ENCODE results near the gene SYNDIG1. TPM values are rescaled to one million over a fixed set of nuclear protein-coding genes. Genes with fewer than 3 reads are reported as not detected.

Gene SYNDIG1
- total RNA-seq, 6 experiments from 2014 or later: 0.14 to 0.31 TPM; not detected in 4

GRCh38 chr20:24449026-24449720 lies 20.3 kb upstream of the SYNDIG1 start:
- Mint-ChIP-seq H3K27me3 (ENCODE audit: insufficient read depth) (peaks cover 44% of the 10 kb centered on the region), H3K27ac (no peak overlapping the region), H3K4me3 (no peak overlapping the region), H3K4me1 (ENCODE audit: low read depth) (no peaks in the 10 kb centered on the region), H3K36me3 (ENCODE audit: low read depth) (no peaks in the 10 kb centered on the region), H3K9me3 (no peaks in the 10 kb centered on the region)
- DNase-seq: no peak
- TF ChIP-seq, protein P1, sequence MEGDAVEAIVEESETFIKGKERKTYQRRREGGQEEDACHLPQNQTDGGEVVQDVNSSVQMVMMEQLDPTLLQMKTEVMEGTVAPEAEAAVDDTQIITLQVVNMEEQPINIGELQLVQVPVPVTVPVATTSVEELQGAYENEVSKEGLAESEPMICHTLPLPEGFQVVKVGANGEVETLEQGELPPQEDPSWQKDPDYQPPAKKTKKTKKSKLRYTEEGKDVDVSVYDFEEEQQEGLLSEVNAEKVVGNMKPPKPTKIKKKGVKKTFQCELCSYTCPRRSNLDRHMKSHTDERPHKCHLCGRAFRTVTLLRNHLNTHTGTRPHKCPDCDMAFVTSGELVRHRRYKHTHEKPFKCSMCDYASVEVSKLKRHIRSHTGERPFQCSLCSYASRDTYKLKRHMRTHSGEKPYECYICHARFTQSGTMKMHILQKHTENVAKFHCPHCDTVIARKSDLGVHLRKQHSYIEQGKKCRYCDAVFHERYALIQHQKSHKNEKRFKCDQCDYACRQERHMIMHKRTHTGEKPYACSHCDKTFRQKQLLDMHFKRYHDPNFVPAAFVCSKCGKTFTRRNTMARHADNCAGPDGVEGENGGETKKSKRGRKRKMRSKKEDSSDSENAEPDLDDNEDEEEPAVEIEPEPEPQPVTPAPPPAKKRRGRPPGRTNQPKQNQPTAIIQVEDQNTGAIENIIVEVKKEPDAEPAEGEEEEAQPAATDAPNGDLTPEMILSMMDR (IDR thresholded peaks at IDR 0.05): no peak

GRCh38 chr20:24450177-24450576 lies 19.3 kb upstream of the SYNDIG1 start:
- Mint-ChIP-seq H3K27ac (no peak overlapping the region), H3K4me1 (ENCODE audit: low read depth) (no peaks in the 10 kb centered on the region), H3K36me3 (ENCODE audit: low read depth) (no peaks in the 10 kb centered on the region), H3K9me3 (no peaks in the 10 kb centered on the region), H3K27me3 (ENCODE audit: insufficient read depth) (peaks cover 36% of the 10 kb centered on the region), H3K4me3 (no peak overlapping the region)
- TF ChIP-seq, protein P1 (IDR thresholded peaks at IDR 0.05): no peak
- DNase-seq: no peak

DNA sequence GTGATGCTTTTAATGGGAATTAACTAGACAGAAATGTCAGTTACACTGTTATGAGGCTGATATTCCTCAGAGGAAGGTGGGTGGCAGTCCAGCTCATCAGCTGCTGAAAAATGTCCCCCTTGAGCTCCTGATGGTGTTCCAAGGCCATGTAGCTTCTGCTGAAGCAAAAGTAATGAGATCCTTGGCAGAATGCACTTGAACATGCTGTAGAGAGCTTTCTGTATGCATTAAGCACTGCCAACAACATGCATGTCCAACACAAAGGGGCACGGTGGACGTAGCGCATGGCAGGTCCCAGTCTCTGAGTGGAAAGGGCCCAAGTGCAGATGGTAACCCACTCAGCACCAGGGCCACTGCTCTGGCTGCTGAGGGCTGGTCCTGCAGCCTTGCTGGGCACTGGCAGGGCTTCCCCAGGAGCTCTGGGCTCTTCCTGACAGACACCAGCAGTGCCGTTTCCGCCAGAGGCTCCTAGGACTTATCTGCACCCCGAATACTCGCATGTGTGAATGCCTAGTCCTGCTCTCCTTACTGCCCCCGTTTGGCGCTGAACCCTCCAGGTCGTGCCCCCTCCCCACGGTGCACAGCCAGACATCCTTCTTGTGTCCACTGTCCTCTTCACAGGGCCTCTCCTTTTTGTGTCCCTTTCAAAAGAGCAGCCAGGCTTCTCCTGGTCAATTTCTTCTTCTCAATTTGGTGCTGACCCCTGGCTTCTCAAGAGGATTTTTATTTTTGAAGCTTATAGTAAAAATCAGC lies 18.6 kb upstream of the SYNDIG1 start:
- Mint-ChIP-seq H3K27me3 (ENCODE audit: insufficient read depth) (peaks cover 33% of the 10 kb centered on the region), H3K4me3 (no peak overlapping the region), H3K4me1 (ENCODE audit: low read depth) (no peaks in the 10 kb centered on the region), H3K27ac (no peak overlapping the region), H3K9me3 (no peaks in the 10 kb centered on the region), H3K36me3 (ENCODE audit: low read depth) (no peaks in the 10 kb centered on the region)
- DNase-seq: no peak
- TF ChIP-seq, protein P1 (IDR thresholded peaks at IDR 0.05): no peak

- H3K4me1 Mint-ChIP-seq (ENCODE audit: low read depth): no peaks in the 10 kb centered on the region
- peaks cover 36% of the 10 kb centered on the region for H3K27me3 Mint-ChIP-seq (ENCODE audit: insufficient read depth)
- no peaks in the 10 kb centered on the region for H3K36me3 Mint-ChIP-seq (ENCODE audit: low read depth)
Observed at GRCh38 chr20:24451428-24451827, 18.0 kb upstream of the SYNDIG1 start.

DNA sequence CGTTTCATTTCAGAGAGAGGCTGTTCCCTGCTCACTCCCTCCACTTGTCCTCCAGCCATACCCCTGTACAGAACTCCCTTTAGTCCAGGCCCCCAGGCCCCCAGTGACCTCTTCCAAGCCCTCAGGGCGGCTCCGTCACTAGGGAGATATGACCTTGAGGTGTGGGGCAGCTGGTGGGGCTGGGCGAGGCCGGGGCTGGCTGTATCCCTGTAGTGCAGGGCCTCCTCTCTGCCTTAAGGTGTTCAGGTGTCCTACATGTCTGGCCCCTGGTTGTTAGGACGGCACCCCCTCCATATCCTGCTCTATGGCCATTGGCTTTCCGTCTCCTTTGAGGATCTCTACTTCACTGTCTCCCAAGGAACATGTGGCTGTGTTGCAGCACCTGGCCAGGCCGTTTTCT lies 17.4 kb upstream of the SYNDIG1 start:
- H3K4me3 Mint-ChIP-seq: no peak overlapping the region
- no peaks in the 10 kb centered on the region for H3K36me3 Mint-ChIP-seq (ENCODE audit: low read depth)

More at GRCh38 chr20:24451428-24451827, 18.0 kb upstream of the SYNDIG1 start:
- Mint-ChIP-seq H3K4me3 (no peak overlapping the region), H3K9me3 (no peaks in the 10 kb centered on the region), H3K27ac (no peak overlapping the region)
- no peak for DNase-seq
- TF ChIP-seq, protein P1 (IDR thresholded peaks at IDR 0.05): no peak

More for the DNA sequence above, 17.4 kb upstream of the SYNDIG1 start:
- TF ChIP-seq, protein P1 (IDR thresholded peaks at IDR 0.05): no peak
- no peak for DNase-seq
- no peaks in the 10 kb centered on the region for H3K4me1 Mint-ChIP-seq (ENCODE audit: low read depth)
- no peaks in the 10 kb centered on the region for H3K9me3 Mint-ChIP-seq
- H3K27me3 Mint-ChIP-seq (ENCODE audit: insufficient read depth): peaks cover 35% of the 10 kb centered on the region
- no peak overlapping the region for H3K27ac Mint-ChIP-seq
